Chondrocyte (in vitro differentiated cells): ENCODE results near the gene TRNT1. TPM values are rescaled to one million over a fixed set of nuclear protein-coding genes. Genes with fewer than 3 reads are reported as not detected.

Experiments
- DNase-seq: peaks from one replicate; pipeline ENCODE4 v3.0.0; 2021; ENCODE audit warnings: mixed read lengths, low spot score
- H3K27ac Mint-ChIP-seq: one replicate; pipeline ENCODE4 v1.8.0; 2021; ENCODE audit warnings: mild to moderate bottlenecking, moderate library complexity, mixed read lengths; ENCODE audit not compliant: unreplicated experiment
- H3K27me3 Mint-ChIP-seq: 2 replicates; pipeline ENCODE4 v1.8.0; 2021; ENCODE audit warnings: low read depth, mixed read lengths
- H3K36me3 Mint-ChIP-seq: 2 replicates; pipeline ENCODE4 v1.8.0; 2021; ENCODE audit warnings: low read depth, mixed read lengths
- H3K4me1 Mint-ChIP-seq: 2 replicates; pipeline ENCODE4 v1.8.0; 2021; ENCODE audit warnings: low read depth, mild to moderate bottlenecking, mixed read lengths
- H3K4me3 Mint-ChIP-seq: one replicate; pipeline ENCODE4 v1.8.0; 2021; ENCODE audit warnings: mild to moderate bottlenecking, moderate library complexity, mixed read lengths; ENCODE audit not compliant: unreplicated experiment
- H3K9me3 Mint-ChIP-seq: 2 replicates; pipeline ENCODE4 v1.8.0; 2021; ENCODE audit warnings: low read depth, mixed read lengths
- CTCF ChIP-seq: fragments of 200-600 bp; sonication (generic); IDR thresholded peaks from 2 replicates; pipeline ENCODE4 v1.5.0; 2021; ENCODE audit warnings: antibody characterized with exemption, mild to moderate bottlenecking, moderate library complexity
- total RNA-seq: library from RNA; stranded (reverse); gene quantifications from 3 replicates; pipeline ENCODE4 v1.2.1, GENCODE V29; 2021

The TRNT1 gene
- total RNA-seq, 1 donor from 2014 or later = 24.4 TPM

GRCh38 chr3:3157484-3157883 lies 30.7 kb downstream of the TRNT1 start:
- DNase-seq = no peak
- no peaks in the 10 kb centered on the region for H3K9me3 Mint-ChIP-seq
- H3K4me3 Mint-ChIP-seq = no peak overlapping the region
- peaks cover 17% of the 10 kb centered on the region for H3K4me1 Mint-ChIP-seq
- H3K27ac Mint-ChIP-seq = no peak overlapping the region
- H3K36me3 Mint-ChIP-seq = peaks cover 19% of the 10 kb centered on the region
- H3K27me3 Mint-ChIP-seq = no peaks in the 10 kb centered on the region
- no peak for TF ChIP-seq CTCF

DNA sequence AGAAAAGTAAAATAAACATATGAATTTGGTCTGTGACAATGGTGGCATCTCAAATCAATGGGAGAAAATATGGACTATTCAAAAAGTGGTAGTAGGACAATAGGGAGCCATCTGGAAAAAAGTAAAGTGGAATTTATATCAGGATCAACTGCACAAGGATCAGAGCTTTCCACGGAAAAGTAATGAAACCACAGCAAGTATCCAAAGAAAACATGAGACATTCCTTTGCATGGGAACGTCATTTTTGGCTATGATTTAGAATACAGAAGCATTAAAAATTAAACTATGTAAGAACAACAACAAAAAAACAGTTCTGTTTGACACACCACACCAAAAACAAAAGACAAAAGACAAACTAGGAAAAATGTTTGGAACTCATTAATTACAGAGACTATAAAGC lies 34.1 kb downstream of the TRNT1 start:
- peak overlapping the region; percentile 75 for H3K27ac Mint-ChIP-seq

GRCh38 chr3:3165241-3165640 lies 38.5 kb downstream of the TRNT1 start:
- Mint-ChIP-seq H3K27ac (no peak overlapping the region), H3K9me3 (peaks cover 16% of the 10 kb centered on the region), H3K4me3 (no peak overlapping the region), H3K27me3 (no peaks in the 10 kb centered on the region), H3K4me1 (peaks cover 11% of the 10 kb centered on the region), H3K36me3 (peaks cover 33% of the 10 kb centered on the region)
- TF ChIP-seq CTCF = no peak
- no peak for DNase-seq

More for the DNA sequence above, 34.1 kb downstream of the TRNT1 start:
- H3K4me3 Mint-ChIP-seq = no peak overlapping the region
- no peaks in the 10 kb centered on the region for H3K27me3 Mint-ChIP-seq
- H3K9me3 Mint-ChIP-seq = peaks cover 12% of the 10 kb centered on the region
- H3K4me1 Mint-ChIP-seq = peaks cover 14% of the 10 kb centered on the region
- TF ChIP-seq CTCF = no peak
- DNase-seq = no peak
- peaks cover 27% of the 10 kb centered on the region for H3K36me3 Mint-ChIP-seq

DNA sequence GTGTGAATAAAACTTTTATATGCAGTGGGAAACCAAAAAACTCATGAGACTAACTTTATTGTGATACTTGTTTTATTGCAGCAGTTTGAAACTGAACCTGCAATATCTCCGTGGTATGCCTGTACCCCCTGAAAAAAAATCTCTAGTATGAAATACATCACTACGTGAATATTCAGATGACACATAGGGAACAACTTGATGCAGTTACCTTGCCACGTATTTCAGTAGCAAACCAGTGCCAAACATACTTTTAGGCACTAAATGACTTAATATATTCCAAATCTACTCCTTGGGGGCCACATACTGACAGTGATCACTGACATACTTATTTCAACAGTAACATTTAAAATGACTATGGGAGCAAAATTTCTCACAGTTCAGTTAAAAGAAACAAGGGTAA lies 38.9 kb downstream of the TRNT1 start:
- no peak for DNase-seq
- H3K36me3 Mint-ChIP-seq = peaks cover 33% of the 10 kb centered on the region
- H3K4me1 Mint-ChIP-seq = peaks cover 6% of the 10 kb centered on the region
- no peak overlapping the region for H3K27ac Mint-ChIP-seq
- H3K27me3 Mint-ChIP-seq = no peaks in the 10 kb centered on the region
- TF ChIP-seq CTCF = no peak
- H3K9me3 Mint-ChIP-seq = peaks cover 16% of the 10 kb centered on the region
- H3K4me3 Mint-ChIP-seq = no peak overlapping the region

- no peaks in the 10 kb centered on the region for H3K27me3 Mint-ChIP-seq
- peaks cover 14% of the 10 kb centered on the region for H3K36me3 Mint-ChIP-seq
- no peak overlapping the region for H3K4me3 Mint-ChIP-seq
- peaks cover 3% of the 10 kb centered on the region for H3K9me3 Mint-ChIP-seq
- no peaks in the 10 kb centered on the region for H3K4me1 Mint-ChIP-seq
- no peak for DNase-seq
- peak; percentile 77 for TF ChIP-seq CTCF
- H3K27ac Mint-ChIP-seq = peak overlapping the region; percentile 12
These were observed 44.3 kb downstream of the TRNT1 start for GRCh38 chr3:3170998-3171397.
